Natural killer cell (primary cell): Measurements from ENCODE around the gene GALNT17. TPM values are rescaled to one million over a fixed set of nuclear protein-coding genes. Genes with fewer than 3 reads are reported as not detected.

Experiments
- ATAC-seq, 3 donors: fragments of 150-1000 bp in 2 of 3; fragments of 200-7000 bp in 1 of 3; cut with Tn5 transposase; 1 replicate in 1 of 3; 2 replicates in 2 of 3; pipeline ENCODE4 v1.10.0; 2021; ENCODE audit warnings: mild to moderate bottlenecking in 2 of 3, moderate library complexity in 2 of 3
- DNase-seq, 2 donors: peaks; one replicate each; pipeline versions ENCODE4 v3.0.0 to v3.0.0-alpha.2; 2013 to 2021; ENCODE audit warnings: mixed read lengths in 1 of 2
- H3K27ac ChIP-seq: one replicate; pipeline ENCODE4 v1.5.1; 2013; ENCODE audit warnings: mild to moderate bottlenecking, low read length
- H3K27me3 ChIP-seq: one replicate; pipeline ENCODE4 v1.6.1; 2013; ENCODE audit warnings: low read length; ENCODE audit not compliant: control insufficient read depth, insufficient read depth
- H3K36me3 ChIP-seq: one replicate; pipeline ENCODE4 v1.6.1; 2013; ENCODE audit warnings: low read length; ENCODE audit not compliant: control insufficient read depth, insufficient read depth
- H3K4me1 ChIP-seq: one replicate; pipeline ENCODE4 v1.6.1; 2013; ENCODE audit warnings: low read length; ENCODE audit not compliant: control insufficient read depth, insufficient read depth
- H3K4me3 ChIP-seq: one replicate; pipeline ENCODE4 v1.5.1; 2013; ENCODE audit warnings: low read length
- H3K9me3 ChIP-seq: one replicate; pipeline ENCODE4 v1.6.1; 2013; ENCODE audit warnings: low read length; ENCODE audit not compliant: control insufficient read depth, insufficient read depth
- H3K27ac Mint-ChIP-seq, 2 donors: one replicate each; pipeline ENCODE4 v1.8.0; 2022; ENCODE audit warnings: mild to moderate bottlenecking in 2 of 2, mixed read lengths in 2 of 2, moderate library complexity in 1 of 2
- H3K27me3 Mint-ChIP-seq, 2 donors: one replicate each; pipeline ENCODE4 v1.8.0; 2022; ENCODE audit warnings: low read depth in 2 of 2, mixed read lengths in 2 of 2
- H3K36me3 Mint-ChIP-seq: one replicate; pipeline ENCODE4 v1.8.0; 2022; ENCODE audit warnings: mixed read lengths
- H3K4me1 Mint-ChIP-seq, 2 donors: one replicate each; pipeline ENCODE4 v1.8.0; 2022; ENCODE audit warnings: mixed read lengths in 2 of 2
- H3K4me3 Mint-ChIP-seq: one replicate; pipeline ENCODE4 v1.8.0; 2022; ENCODE audit warnings: mild to moderate bottlenecking, moderate library complexity, mixed read lengths
- H3K9me3 Mint-ChIP-seq, 2 donors: one replicate each; pipeline ENCODE4 v1.8.0; 2022; ENCODE audit warnings: mixed read lengths in 2 of 2
- WGBS: methylation state at CpG from one replicate; pipeline ENCODE4 v1.1.7; 2013; ENCODE audit warnings: missing lambda C conversion rate; ENCODE audit not compliant: insufficient coverage; 5-methylcytosine and 5-hydroxymethylcytosine counted together
- intact Hi-C: fragments of 100-400 bp; cut with micrococcal nuclease; formaldehyde crosslinking; loops from one replicate; pipeline ENCODE4 v1.14.2; 2022
- total RNA-seq, 4 donors: library from RNA; stranded (reverse); fragments of 120-200 nt in 1 of 4; gene quantifications; one replicate each; pipeline versions ENCODE4 v1.2.3 to v1.2.4, GENCODE V29; 2013 to 2022
- TF ChIP-seq, protein P1 (sequence below): fragments of 200-600 bp; IDR thresholded peaks from one replicate; pipeline ENCODE4 v1.8.0; 2022; ENCODE audit warnings: antibody characterized with exemption

GALNT17 gene
- total RNA-seq, 3 donors from 2014 or later (not counting 1 experiment from before 2014, with no cell fraction given): not detected

DNA sequence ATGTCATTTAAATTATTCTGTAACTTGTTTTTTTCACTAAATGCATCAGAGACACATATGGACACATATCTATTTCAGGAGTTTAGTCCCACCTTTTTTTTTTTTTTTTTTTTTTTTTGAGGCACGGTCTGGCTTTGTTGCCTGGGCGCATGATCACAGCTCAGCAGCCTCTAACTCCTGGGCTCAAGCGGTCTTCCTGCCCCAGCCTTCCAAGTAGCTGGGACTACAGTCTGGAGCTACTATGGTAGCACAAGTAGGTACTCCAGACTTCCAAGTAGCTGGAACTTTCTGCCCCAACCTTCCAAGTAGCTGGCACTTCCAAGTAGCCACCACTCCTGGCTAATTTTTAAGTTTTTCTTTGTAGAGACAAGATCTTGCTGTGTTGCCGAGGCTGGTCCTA is 407.7 kb downstream of the GALNT17 start:
- H3K4me3 Mint-ChIP-seq: no peak overlapping the region
- WGBS: 98% methylated on average over 4 of the region's 4 CpGs
- DNase-seq: no peak
- no peaks in the 10 kb centered on the region for H3K27me3 ChIP-seq
- no peaks in the 10 kb centered on the region for H3K36me3 ChIP-seq
- no peak for ATAC-seq
- no peak overlapping the region for H3K4me3 ChIP-seq
- no peak overlapping the region for H3K27ac ChIP-seq
- H3K27me3 Mint-ChIP-seq: no peaks in the 10 kb centered on the region
- no peaks in the 10 kb centered on the region for H3K36me3 Mint-ChIP-seq
- intact Hi-C loops: no loop called here
- H3K4me1 Mint-ChIP-seq: no peaks in the 10 kb centered on the region
- TF ChIP-seq, protein P1, sequence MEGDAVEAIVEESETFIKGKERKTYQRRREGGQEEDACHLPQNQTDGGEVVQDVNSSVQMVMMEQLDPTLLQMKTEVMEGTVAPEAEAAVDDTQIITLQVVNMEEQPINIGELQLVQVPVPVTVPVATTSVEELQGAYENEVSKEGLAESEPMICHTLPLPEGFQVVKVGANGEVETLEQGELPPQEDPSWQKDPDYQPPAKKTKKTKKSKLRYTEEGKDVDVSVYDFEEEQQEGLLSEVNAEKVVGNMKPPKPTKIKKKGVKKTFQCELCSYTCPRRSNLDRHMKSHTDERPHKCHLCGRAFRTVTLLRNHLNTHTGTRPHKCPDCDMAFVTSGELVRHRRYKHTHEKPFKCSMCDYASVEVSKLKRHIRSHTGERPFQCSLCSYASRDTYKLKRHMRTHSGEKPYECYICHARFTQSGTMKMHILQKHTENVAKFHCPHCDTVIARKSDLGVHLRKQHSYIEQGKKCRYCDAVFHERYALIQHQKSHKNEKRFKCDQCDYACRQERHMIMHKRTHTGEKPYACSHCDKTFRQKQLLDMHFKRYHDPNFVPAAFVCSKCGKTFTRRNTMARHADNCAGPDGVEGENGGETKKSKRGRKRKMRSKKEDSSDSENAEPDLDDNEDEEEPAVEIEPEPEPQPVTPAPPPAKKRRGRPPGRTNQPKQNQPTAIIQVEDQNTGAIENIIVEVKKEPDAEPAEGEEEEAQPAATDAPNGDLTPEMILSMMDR: no peak
- no peaks in the 10 kb centered on the region for H3K4me1 ChIP-seq
- peaks cover 4% of the 10 kb centered on the region for H3K9me3 ChIP-seq
- no peak overlapping the region for H3K27ac Mint-ChIP-seq
- peaks cover 4 to 6% of the 10 kb centered on the region in 2 donors for H3K9me3 Mint-ChIP-seq

DNA sequence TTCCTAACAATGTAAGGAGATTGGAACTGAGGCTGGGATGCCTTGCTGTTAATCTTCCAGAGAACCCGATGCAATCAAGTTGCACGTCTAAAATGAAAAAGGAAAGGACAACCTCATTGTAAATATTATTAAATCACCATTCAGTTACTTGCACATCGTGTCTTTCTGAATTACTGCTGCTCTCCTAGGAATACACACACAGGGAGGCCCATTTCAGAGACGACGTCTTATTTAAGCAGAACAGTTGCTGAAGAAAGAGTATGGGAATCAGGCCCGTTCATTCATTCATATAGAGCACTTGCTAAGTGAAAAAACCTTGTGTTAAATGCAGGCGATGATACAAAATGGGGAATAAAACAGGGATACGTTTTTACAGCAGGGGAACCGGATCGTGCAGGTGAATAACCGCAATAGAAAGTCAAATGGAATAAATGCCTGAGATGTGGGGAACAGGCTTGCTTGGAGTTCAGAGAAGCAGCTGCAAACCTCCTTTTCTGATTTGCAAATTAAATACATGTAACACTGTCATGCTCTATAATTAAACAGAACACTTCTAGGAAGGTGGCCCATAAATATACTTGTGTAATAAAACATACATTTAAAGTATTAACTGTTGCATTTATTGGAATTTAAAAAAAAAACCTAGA is 409.9 kb downstream of the GALNT17 start:
- Mint-ChIP-seq H3K36me3 (no peaks in the 10 kb centered on the region), H3K27ac (no peak overlapping the region), H3K27me3 (no peaks in the 10 kb centered on the region), H3K4me3 (no peak overlapping the region), H3K9me3 (peaks cover 4 to 6% of the 10 kb centered on the region in 2 donors), H3K4me1 (no peaks in the 10 kb centered on the region)
- peaks cover 4% of the 10 kb centered on the region for H3K9me3 ChIP-seq
- 87% methylated on average over 11 of the region's 11 CpGs for WGBS
- DNase-seq: no peak
- no peak overlapping the region for H3K27ac ChIP-seq
- ATAC-seq: no peak
- H3K36me3 ChIP-seq: no peaks in the 10 kb centered on the region
- no peaks in the 10 kb centered on the region for H3K4me1 ChIP-seq
- no peak overlapping the region for H3K4me3 ChIP-seq
- no peaks in the 10 kb centered on the region for H3K27me3 ChIP-seq
- intact Hi-C loops: no loop called here
- TF ChIP-seq, protein P1: no peak

DNA sequence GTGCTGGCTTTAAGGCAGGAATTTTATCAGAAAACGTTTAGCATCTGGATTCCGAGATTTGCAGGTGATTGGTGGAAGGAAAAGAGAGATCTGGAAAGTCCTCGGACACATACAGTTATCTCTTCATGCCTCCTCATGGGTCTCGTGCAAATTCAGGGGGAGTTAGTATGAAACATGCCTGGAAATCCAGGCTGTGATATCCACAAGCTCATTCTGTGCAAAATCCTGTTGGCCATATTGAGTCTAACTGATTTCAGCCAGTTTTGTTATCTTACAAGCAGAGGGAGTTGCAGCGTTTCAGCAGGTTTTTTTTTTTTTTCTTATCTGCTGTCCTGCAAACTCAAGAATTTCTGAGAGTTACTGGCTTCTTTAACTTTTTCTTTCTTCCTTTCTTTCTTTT is 411.5 kb downstream of the GALNT17 start:
- H3K27me3 Mint-ChIP-seq: no peaks in the 10 kb centered on the region
- DNase-seq: no peak
- H3K27me3 ChIP-seq: no peaks in the 10 kb centered on the region
- no peaks in the 10 kb centered on the region for H3K36me3 Mint-ChIP-seq
- ATAC-seq: no peak
- no peak overlapping the region for H3K27ac Mint-ChIP-seq
- H3K4me3 ChIP-seq: no peak overlapping the region
- no peak overlapping the region for H3K27ac ChIP-seq
- H3K9me3 Mint-ChIP-seq: peaks cover 0 to 5% of the 10 kb centered on the region in 2 donors
- H3K9me3 ChIP-seq: peaks cover 4% of the 10 kb centered on the region
- no peaks in the 10 kb centered on the region for H3K36me3 ChIP-seq
- intact Hi-C loops: no loop called here
- H3K4me3 Mint-ChIP-seq: no peak overlapping the region
- no peaks in the 10 kb centered on the region for H3K4me1 Mint-ChIP-seq
- H3K4me1 ChIP-seq: no peaks in the 10 kb centered on the region
- WGBS: 58% methylated on average over 5 of the region's 5 CpGs
- TF ChIP-seq, protein P1: no peak

DNA sequence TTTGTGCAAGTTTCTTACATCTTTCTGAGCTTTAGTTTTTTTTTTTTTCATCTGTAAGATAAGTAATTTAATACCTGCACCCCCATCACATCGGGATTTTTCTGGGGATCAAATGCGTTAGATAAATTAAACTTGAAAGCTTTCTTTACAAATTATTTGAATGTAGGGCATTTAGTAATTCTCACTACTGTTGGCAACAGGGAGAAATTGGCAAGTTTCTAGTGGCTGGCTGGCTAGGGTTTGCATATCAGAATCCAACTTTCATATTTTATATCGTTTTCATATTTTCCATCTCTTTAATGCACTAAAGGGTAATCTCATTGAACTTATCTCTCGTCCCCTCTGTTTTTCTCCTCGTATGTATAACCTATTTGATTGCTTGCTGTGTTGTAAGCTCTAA is 412.9 kb downstream of the GALNT17 start:
- no peak for ATAC-seq
- Mint-ChIP-seq H3K36me3 (no peaks in the 10 kb centered on the region), H3K4me1 (no peaks in the 10 kb centered on the region), H3K9me3 (peaks cover 0 to 7% of the 10 kb centered on the region in 2 donors), H3K27ac (no peak overlapping the region), H3K4me3 (no peak overlapping the region), H3K27me3 (no peaks in the 10 kb centered on the region)
- TF ChIP-seq, protein P1: no peak
- intact Hi-C loops: no loop called here
- no peak overlapping the region for H3K4me3 ChIP-seq
- no peak overlapping the region for H3K27ac ChIP-seq
- no peaks in the 10 kb centered on the region for H3K27me3 ChIP-seq
- H3K4me1 ChIP-seq: no peaks in the 10 kb centered on the region
- WGBS: 75% methylated on average over 2 of the region's 5 CpGs
- no peaks in the 10 kb centered on the region for H3K36me3 ChIP-seq
- H3K9me3 ChIP-seq: peaks cover 1% of the 10 kb centered on the region
- no peak for DNase-seq
